Testis (tissue), 2 donors: ENCODE results near the gene TNFRSF14.

Source experiments
- CTCF ChIP-seq, 3 experiments: fragments of 450-650 bp in 2 of 3; fragments of 200-600 bp in 1 of 3; sonication (generic) in 1 of 3; IDR thresholded peaks; one replicate each; pipeline ENCODE4 v1.5.1; 2016 to 2019; ENCODE audit warnings: antibody characterized with exemption in 3 of 3, mild to moderate bottlenecking in 2 of 3, moderate library complexity in 1 of 3
- POLR2A ChIP-seq: fragments of 450-650 bp; IDR thresholded peaks from one replicate; pipeline ENCODE4 v1.6.1; 2017; ENCODE audit warnings: antibody characterized with exemption, mild to moderate bottlenecking, moderate library complexity

- TF ChIP-seq CTCF (IDR thresholded peaks at IDR 0.05) (no peak), POLR2A (no peak)
Observed at GRCh38 chr1:2544875-2545640, 11.1 kb upstream of the TNFRSF14 start.
